Left lung (tissue), 10 donors: Measurements from ENCODE around the gene NEGR1. TPM values are rescaled to one million over a fixed set of nuclear protein-coding genes. Genes with fewer than 3 reads are reported as not detected.
A peak's percentile ranks its signal among the peaks of the same experiment; 100 is the strongest.

Experiments
- ATAC-seq: fragments of 200-7000 bp; cut with Tn5 transposase; one replicate; pipeline ENCODE4 v1.9.1; 2020; ENCODE audit warnings: moderate library complexity
- DNase-seq, 4 donors: peaks; one replicate each; pipeline ENCODE4 v3.0.0-alpha.2; 2013 to 2020
- H3K27ac ChIP-seq, 2 donors: fragments of 200-600 bp; sonication (generic) in 1 of 2; one replicate each; pipeline versions ENCODE4 v1.5.0 to v1.8.0; 2020 to 2021
- H3K27me3 ChIP-seq, 2 donors: fragments of 200-600 bp; sonication (generic) in 1 of 2; one replicate each; pipeline versions ENCODE4 v1.5.0 to v1.8.0; 2020 to 2021
- H3K36me3 ChIP-seq, 2 donors: fragments of 200-600 bp; sonication (generic) in 1 of 2; one replicate each; pipeline versions ENCODE4 v1.5.0 to v1.8.0; 2020 to 2021
- H3K4me1 ChIP-seq, 2 donors: fragments of 200-600 bp; one replicate each; pipeline ENCODE4 v1.8.0; 2021
- H3K4me3 ChIP-seq, 2 donors: fragments of 200-600 bp; sonication (generic) in 1 of 2; one replicate each; pipeline versions ENCODE4 v1.5.0 to v1.8.0; 2020 to 2021; ENCODE audit warnings: mild to moderate bottlenecking in 1 of 2
- H3K9me3 ChIP-seq, 2 donors: fragments of 200-600 bp; sonication (generic) in 1 of 2; one replicate each; pipeline versions ENCODE4 v1.5.0 to v1.8.0; 2020 to 2021
- CTCF ChIP-seq, 2 donors: fragments of 200-600 bp; sonication (generic) in 1 of 2; IDR thresholded peaks; one replicate each; pipeline versions ENCODE4 v1.5.0 to v1.8.0; 2021; ENCODE audit warnings: antibody characterized with exemption in 2 of 2
- intact Hi-C, 2 donors: fragments of 100-400 bp; cut with DNase I; formaldehyde crosslinking; loops; one replicate each; pipeline versions ENCODE4 v1.11.2 to v1.14.2; 2022
- polyA plus RNA-seq, 6 donors: library from polyadenylated mRNA; unstranded; fragments of 120-200 nt; gene quantifications; one replicate each; pipeline ENCODE4 v1.2.1, GENCODE V29; 2013; ENCODE audit not compliant: insufficient read length in 6 of 6
- total RNA-seq, 2 donors: library from RNA; stranded (reverse); fragmentation: NEBNext Ultra II Directional; extraction: Animal tissue kit (Norgen Biotek cat#: 25700); gene quantifications; one replicate each; pipeline ENCODE4 v1.2.1, GENCODE V29; 2021
- donor health status: DM: no; HTN: yes; CAD: no.
- donor health status: DM: no; HTN: no; CAD: no.

Gene NEGR1
- total and polyA plus RNA-seq, 8 donors = 2.4 to 5.7 (median 3.5) TPM

GRCh38 chr1:71427066-71427465, 855.3 kb downstream of the NEGR1 start:
- no peaks in the 10 kb centered on the region for H3K4me1 ChIP-seq
- intact Hi-C loops = no loop called here
- no peaks in the 10 kb centered on the region for H3K9me3 ChIP-seq
- no peaks in the 10 kb centered on the region for H3K36me3 ChIP-seq
- H3K27me3 ChIP-seq = no peaks in the 10 kb centered on the region
- TF ChIP-seq CTCF (IDR thresholded peaks at IDR 0.05) = no peak
- ATAC-seq (no peak), DNase-seq (no peak)
- no peak overlapping the region for H3K4me3 ChIP-seq
- H3K27ac ChIP-seq = no peak overlapping the region

- no peaks in the 10 kb centered on the region for H3K36me3 ChIP-seq
- no peaks in the 10 kb centered on the region for H3K4me1 ChIP-seq
- H3K4me3 ChIP-seq = no peak overlapping the region
- intact Hi-C loops = no loop called here
- H3K27ac ChIP-seq = no peak overlapping the region
- no peak for ATAC-seq
- H3K9me3 ChIP-seq = no peaks in the 10 kb centered on the region
- no peaks in the 10 kb centered on the region for H3K27me3 ChIP-seq
- DNase-seq = no peak
- no peak for TF ChIP-seq CTCF (IDR thresholded peaks at IDR 0.05)
Measured at GRCh38 chr1:71424536-71424935, 857.8 kb downstream of the NEGR1 start.

- no peaks in the 10 kb centered on the region for H3K4me1 ChIP-seq
- intact Hi-C loops = no loop called here
Measured at GRCh38 chr1:71422221-71422620, 860.1 kb downstream of the NEGR1 start.

GRCh38 chr1:71417421-71417820, 864.9 kb downstream of the NEGR1 start:
- no peaks in the 10 kb centered on the region for H3K36me3 ChIP-seq
- H3K4me3 ChIP-seq = no peak overlapping the region
- no peak overlapping the region for H3K27ac ChIP-seq
- H3K4me1 ChIP-seq = peaks cover 0 to 9% of the 10 kb centered on the region in 2 donors
- no peak for TF ChIP-seq CTCF (IDR thresholded peaks at IDR 0.05)
- DNase-seq (no peak), ATAC-seq (peak; percentile 64)
- H3K9me3 ChIP-seq = no peaks in the 10 kb centered on the region
- no peaks in the 10 kb centered on the region for H3K27me3 ChIP-seq
- intact Hi-C loops = no loop called here

More at GRCh38 chr1:71422221-71422620, 860.1 kb downstream of the NEGR1 start:
- Histone ChIP-seq H3K27ac (no peak overlapping the region), H3K4me3 (no peak overlapping the region), H3K36me3 (no peaks in the 10 kb centered on the region), H3K9me3 (no peaks in the 10 kb centered on the region), H3K27me3 (no peaks in the 10 kb centered on the region)
- DNase-seq (no peak), ATAC-seq (no peak)
- TF ChIP-seq CTCF (IDR thresholded peaks at IDR 0.05) = no peak

GRCh38 chr1:71414179-71414578, 868.2 kb downstream of the NEGR1 start:
- H3K27ac ChIP-seq = no peak overlapping the region
- H3K36me3 ChIP-seq = no peaks in the 10 kb centered on the region
- no peak for TF ChIP-seq CTCF (IDR thresholded peaks at IDR 0.05)
- intact Hi-C loops = no loop called here
- no peaks in the 10 kb centered on the region for H3K9me3 ChIP-seq
- ATAC-seq (no peak), DNase-seq (peak in 2 of 4 donors; percentile 44 to 63)
- H3K27me3 ChIP-seq = no peaks in the 10 kb centered on the region
- no peak overlapping the region for H3K4me3 ChIP-seq
- H3K4me1 ChIP-seq = peaks cover 0 to 9% of the 10 kb centered on the region in 2 donors
